ENCODE data around the gene CDH6.
"Not testable (repeated sequence)": the region's sequence is repeated elsewhere in the genome, so short reads cannot be mapped to it uniquely, and the experiment has no call there.

The CDH6 gene

GRCh38 chr5:31332160-31332559, 138.7 kb downstream of the CDH6 start:
- no peak for DNase-seq (ENCODE audit: low read depth)

GRCh38 chr5:31333475-31333874, 140.0 kb downstream of the CDH6 start:
- no peak for DNase-seq (ENCODE audit: low read depth)

GRCh38 chr5:31334061-31334860, 140.8 kb downstream of the CDH6 start:
- DNase-seq (ENCODE audit: low read depth) = no peak

GRCh38 chr5:31335456-31335855, 142.0 kb downstream of the CDH6 start:
- no peak for DNase-seq (ENCODE audit: low read depth)

GRCh38 chr5:31343946-31344345, 150.5 kb downstream of the CDH6 start:
- DNase-seq (ENCODE audit: low read depth) = no peak

- no peak for DNase-seq (ENCODE audit: low read depth)
These were observed 153.5 kb downstream of the CDH6 start for GRCh38 chr5:31346896-31347551.

- DNase-seq (ENCODE audit: low read depth) = no peak
These were observed 154.0 kb downstream of the CDH6 start for GRCh38 chr5:31347552-31347905.

- no peak for DNase-seq (ENCODE audit: low read depth)
These were observed 156.9 kb downstream of the CDH6 start for GRCh38 chr5:31350395-31350794.

- DNase-seq (ENCODE audit: low read depth) = no peak
These were observed 161.9 kb downstream of the CDH6 start for GRCh38 chr5:31355337-31355736.

- DNase-seq (ENCODE audit: low read depth) = no peak
These were observed 163.6 kb downstream of the CDH6 start for GRCh38 chr5:31357038-31357437.

GRCh38 chr5:31359839-31360238, 166.4 kb downstream of the CDH6 start:
- no peak for DNase-seq (ENCODE audit: low read depth)

- DNase-seq (ENCODE audit: low read depth) = no peak
These were observed 167.7 kb downstream of the CDH6 start for GRCh38 chr5:31361234-31361633.

- DNase-seq (ENCODE audit: low read depth) = not testable (repeated sequence)
These were observed 168.4 kb downstream of the CDH6 start for GRCh38 chr5:31361704-31362528.

- DNase-seq (ENCODE audit: low read depth) = no peak
These were observed 169.0 kb downstream of the CDH6 start for GRCh38 chr5:31362529-31362900.

GRCh38 chr5:31362931-31363568, 169.6 kb downstream of the CDH6 start:
- no peak for DNase-seq (ENCODE audit: low read depth)

GRCh38 chr5:31364881-31365636, 171.6 kb downstream of the CDH6 start:
- DNase-seq (ENCODE audit: low read depth) = no peak

GRCh38 chr5:31365776-31366175, 172.3 kb downstream of the CDH6 start:
- DNase-seq (ENCODE audit: low read depth) = no peak

GRCh38 chr5:31366941-31367340, 173.5 kb downstream of the CDH6 start:
- DNase-seq (ENCODE audit: low read depth) = no peak

- DNase-seq (ENCODE audit: low read depth) = no peak
These were observed 178.6 kb downstream of the CDH6 start for GRCh38 chr5:31372124-31372523.

GRCh38 chr5:31375999-31376720, 182.7 kb downstream of the CDH6 start:
- no peak for DNase-seq (ENCODE audit: low read depth)
